ENCODE results near the gene ZFAND2B.
"Not testable (repeated sequence)": the region's sequence is repeated elsewhere in the genome, so short reads cannot be mapped to it uniquely, and the experiment has no call there.

DNA sequence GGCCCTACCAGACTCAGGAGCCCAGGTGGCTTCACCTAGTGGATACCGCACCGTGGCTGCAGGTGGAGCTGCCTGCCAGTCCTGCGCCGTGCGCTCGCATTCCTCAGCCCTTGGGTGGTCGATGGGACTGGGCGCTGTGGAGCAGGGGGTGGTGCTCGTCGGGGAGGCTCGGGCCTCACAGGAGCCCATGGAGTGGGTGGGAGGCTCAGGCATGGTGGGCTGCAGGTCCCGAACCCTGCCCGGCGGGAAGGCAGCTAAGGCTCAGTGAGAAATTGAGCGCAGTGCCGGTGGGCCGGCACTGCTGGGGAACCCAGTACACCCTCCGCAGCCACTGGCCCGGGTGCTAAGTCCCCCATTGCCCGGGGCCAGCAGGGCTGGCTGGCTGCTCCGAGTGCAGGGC is 5.3 kb upstream of the ZFAND2B start:
- not testable (repeated sequence) for TF ChIP-seq POLR2AphosphoS5, POLR2A (IDR thresholded peaks at IDR 0.05; ENCODE audit: low read depth, low read length)
